GM21526 (cell line): ENCODE results near the gene LRFN2.

ENCODE experiments used
- ATAC-seq: cut with Tn5 transposase; IDR thresholded peaks from one replicate; pipeline ENCODE4 v1.9.1; 2021; ENCODE audit warnings: moderate library complexity; ENCODE audit not compliant: unreplicated experiment, low FRiP score

Gene LRFN2

GRCh38 chr6:40545954-40546353, 41.2 kb downstream of the LRFN2 start:
- no peak for ATAC-seq

GRCh38 chr6:40543776-40544175, 43.4 kb downstream of the LRFN2 start:
- ATAC-seq = no peak

DNA sequence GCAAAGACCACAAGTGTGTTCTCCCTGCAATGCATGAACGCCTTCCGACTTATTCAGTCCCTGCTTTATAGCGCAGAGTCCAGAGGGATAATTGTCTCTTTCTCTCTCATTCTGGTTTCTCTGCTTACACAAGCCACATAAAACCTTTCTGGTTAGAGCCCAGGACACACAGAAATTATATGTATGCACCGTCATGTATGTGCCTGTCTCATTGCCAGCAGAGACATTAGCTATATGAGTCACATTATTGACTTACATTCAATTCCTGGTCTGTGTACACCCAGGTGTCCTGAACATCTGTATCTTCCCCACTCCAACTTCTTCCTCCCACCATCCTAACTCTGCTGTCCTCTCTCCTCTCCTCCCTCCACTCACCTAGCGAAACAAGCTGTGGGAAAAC, 44.0 kb downstream of the LRFN2 start:
- no peak for ATAC-seq

GRCh38 chr6:40542175-40542764, 44.9 kb downstream of the LRFN2 start:
- no peak for ATAC-seq

- no peak for ATAC-seq
Measured at GRCh38 chr6:40541556-40542174, 45.5 kb downstream of the LRFN2 start.

DNA sequence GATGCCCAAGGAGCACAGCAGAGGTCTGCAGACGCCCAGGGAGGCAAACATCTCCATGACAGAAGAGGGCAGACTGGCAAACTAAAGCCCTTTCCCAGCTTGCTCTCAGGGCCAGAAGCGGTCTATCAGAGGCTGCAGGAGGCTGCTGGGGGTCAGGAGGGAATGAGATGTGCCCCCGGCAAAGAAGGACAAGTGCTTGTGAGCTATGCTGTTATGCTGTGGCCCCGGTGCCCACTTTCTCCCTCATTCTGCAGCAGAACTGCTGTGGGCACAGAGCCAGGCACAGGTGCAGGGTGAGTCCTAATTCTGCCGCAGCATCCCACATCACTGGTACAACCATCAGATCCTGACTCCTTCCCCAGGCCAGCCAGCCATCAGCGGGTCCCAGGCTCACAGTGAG, 46.4 kb downstream of the LRFN2 start:
- ATAC-seq = no peak

GRCh38 chr6:40539853-40540252, 47.3 kb downstream of the LRFN2 start:
- ATAC-seq = no peak

GRCh38 chr6:40538556-40538955, 48.6 kb downstream of the LRFN2 start:
- ATAC-seq = no peak

- no peak for ATAC-seq
Measured at GRCh38 chr6:40537446-40537845, 49.7 kb downstream of the LRFN2 start.

DNA sequence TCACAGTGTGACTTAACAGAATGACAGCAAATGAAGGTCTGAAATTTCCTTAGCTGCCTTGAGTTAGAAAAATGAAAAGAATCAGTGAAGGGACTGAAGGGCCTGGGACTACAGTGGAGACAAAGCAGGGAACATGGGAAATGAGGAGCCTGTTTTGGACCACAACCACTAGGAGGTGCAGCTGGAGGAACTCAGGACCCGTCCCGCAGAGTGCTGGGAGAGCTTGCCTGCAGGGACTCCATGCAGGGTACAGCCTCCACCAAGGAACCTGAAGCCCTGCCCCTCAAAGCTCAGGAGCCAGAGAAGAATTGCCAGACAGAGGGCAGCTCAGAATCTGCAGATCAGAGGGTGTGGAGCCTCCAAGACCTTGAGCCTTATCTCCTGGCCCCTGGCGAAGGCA, 50.7 kb downstream of the LRFN2 start:
- ATAC-seq = no peak

DNA sequence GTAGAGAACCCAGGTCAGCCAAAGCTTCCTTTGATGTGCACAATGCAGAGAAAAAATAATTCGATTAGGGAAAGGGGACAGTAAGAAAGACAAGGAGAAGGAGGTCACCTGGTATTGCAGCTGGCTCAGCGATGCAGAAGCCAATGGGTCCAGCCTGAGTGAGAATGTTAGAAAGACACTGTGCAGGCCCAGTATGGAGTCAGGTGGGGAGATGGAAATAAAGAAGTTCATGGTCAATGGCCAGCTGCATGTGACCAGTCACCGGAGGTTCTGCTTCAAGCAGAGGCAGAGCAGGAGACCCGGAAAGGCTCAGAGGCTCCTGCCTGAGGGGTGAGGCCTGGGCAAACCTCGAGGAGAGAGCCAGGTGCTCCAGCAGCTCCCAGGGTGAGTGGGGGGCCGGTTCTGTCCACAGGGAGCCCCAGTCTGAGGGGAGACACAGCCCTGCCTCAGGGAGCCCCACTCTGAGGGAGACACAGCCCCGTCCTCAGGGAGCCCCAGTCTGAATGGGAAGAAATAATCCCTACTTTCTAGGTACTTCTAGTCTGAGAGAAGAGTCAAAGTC, 51.3 kb downstream of the LRFN2 start:
- ATAC-seq = no peak

DNA sequence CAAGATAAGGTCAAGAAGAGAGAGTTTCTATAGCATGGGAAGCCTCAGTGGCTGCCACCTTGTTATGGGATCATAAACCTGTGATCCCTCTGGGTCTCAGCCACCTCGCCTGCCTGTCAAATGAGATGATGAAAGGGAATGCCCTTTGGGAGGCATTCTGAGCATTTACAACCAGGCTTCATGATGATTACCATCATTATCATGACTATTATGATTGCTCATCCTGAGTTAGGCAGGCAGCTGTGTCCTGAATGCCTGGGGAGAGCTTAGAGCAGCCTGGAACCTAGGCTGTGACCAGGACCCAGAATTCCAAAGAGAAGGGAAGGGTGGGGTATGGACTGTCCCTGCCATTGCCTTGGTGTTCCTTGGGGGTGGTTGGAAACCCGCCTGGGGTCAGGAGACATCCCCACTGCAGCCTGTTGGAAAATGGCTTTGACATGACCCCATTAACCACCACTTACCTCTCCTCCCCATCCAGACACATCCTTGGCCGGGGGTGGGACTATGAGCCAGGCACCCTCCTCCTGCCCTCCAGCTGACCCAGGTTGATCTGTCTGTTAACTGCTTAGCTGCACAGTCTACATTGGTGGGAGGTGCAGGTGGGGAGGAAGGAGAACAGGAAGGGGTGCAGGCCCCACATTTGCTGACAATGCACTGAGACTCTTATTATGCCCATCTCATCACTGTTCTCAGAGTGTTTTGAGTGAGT, 51.9 kb downstream of the LRFN2 start:
- ATAC-seq = no peak

DNA sequence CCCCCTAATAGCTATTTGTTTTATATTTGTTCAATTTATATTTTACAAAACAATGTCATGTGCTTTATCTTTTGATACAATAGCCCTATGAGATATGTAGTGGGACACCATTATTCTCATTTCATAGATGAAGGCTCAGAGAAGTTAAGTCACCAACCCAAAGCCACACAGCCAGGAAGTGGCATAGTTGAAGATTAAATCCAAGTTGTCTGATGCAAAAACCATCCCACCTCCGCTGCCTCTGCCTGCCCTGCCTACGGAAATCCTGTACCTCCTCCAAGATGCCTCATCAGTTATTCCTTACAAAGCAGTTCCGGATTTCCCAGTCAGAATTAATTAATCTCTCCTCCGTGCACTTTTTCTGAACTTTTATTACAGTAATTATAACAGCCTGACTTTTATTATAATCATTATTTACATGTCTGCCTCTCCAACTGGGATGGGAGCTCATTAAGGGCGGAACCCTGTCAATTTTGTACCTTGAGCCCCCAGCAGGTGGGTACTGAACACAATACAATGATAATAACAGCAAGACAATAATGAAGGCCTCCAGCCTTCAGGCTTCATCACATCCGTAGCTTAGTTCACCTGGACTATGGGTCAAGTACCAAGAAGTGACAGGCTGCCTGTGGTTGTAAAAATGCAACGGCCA, 54.7 kb downstream of the LRFN2 start:
- ATAC-seq = no peak

GRCh38 chr6:40529919-40530318, 57.2 kb downstream of the LRFN2 start:
- ATAC-seq = no peak

DNA sequence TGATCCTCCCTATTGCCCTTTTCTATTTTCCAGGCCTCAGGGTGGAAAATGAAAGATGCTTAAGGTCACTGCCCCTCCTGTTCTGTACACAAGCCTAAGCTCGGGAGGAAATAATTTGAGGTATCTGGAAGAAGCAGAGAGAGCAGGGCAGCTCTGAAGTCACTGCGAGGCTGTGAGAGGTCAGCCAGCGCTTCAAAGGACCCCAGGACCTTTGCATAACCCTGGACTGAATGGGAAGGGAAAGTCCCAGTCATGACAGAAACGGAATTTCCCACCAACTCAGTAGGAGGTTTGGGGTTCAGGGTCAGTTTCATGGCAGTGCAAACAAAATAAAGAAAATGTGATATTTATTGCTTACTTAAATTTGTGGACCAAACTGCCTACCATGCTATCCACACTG, 58.1 kb downstream of the LRFN2 start:
- no peak for ATAC-seq

- ATAC-seq = no peak
Measured at GRCh38 chr6:40528051-40528450, 59.1 kb downstream of the LRFN2 start.

- no peak for ATAC-seq
Measured at GRCh38 chr6:40526036-40526435, 61.1 kb downstream of the LRFN2 start.

GRCh38 chr6:40524797-40525585, 62.2 kb downstream of the LRFN2 start:
- no peak for ATAC-seq

GRCh38 chr6:40523505-40524172, 63.5 kb downstream of the LRFN2 start:
- ATAC-seq = no peak

- ATAC-seq = no peak
Measured at GRCh38 chr6:40521496-40521895, 65.7 kb downstream of the LRFN2 start.
